ENCODE results near the gene CAPN1.

CAPN1 gene

DNA sequence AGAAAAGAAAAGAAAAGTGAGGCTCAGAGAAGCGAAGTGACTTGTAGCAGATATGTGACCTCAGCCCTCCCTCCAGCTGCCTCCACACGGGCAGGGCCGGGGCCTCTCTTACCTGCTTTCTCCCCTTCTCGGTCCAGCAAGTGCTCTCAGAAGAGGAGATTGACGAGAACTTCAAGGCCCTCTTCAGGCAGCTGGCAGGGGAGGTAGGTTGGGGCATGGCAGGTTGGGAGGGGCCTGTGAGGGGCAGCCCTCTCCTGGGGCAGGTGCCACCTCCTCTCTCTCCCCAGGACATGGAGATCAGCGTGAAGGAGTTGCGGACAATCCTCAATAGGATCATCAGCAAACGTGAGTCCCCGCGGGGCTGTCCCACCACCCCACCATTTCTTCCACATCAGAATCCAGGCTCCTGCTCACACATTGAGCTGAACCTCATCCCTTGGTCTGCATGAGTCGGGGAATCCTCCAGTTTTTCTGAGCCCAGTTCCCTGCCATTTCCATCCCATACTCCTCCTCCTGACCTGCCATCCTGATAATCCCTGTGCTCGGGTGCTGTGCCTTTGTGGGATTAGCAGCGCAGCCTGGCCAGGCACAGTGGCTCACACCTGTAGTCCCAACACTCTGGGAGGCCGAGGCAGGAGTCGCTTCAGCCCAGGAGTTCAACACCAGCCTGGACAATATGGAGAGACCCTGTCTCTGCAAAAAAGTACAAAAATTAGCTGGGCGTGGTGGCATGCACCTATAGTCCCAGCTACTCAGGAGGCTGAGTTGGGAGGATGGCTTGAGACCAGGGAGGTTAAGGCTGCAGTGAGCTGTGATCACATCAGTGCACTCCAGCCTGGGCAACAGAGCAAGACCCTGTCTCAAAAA is 26.4 kb downstream of the CAPN1 start:
- Histone ChIP-seq H3K36me3 (no peaks in the 10 kb centered on the region), H3K9me3 (no peaks in the 10 kb centered on the region), H3K4me1 (no peaks in the 10 kb centered on the region), H3K27me3 (no peaks in the 10 kb centered on the region), H3K4me3 (ENCODE audit: low read depth, low read length) (no peak overlapping the region)
- TF ChIP-seq, protein P1, sequence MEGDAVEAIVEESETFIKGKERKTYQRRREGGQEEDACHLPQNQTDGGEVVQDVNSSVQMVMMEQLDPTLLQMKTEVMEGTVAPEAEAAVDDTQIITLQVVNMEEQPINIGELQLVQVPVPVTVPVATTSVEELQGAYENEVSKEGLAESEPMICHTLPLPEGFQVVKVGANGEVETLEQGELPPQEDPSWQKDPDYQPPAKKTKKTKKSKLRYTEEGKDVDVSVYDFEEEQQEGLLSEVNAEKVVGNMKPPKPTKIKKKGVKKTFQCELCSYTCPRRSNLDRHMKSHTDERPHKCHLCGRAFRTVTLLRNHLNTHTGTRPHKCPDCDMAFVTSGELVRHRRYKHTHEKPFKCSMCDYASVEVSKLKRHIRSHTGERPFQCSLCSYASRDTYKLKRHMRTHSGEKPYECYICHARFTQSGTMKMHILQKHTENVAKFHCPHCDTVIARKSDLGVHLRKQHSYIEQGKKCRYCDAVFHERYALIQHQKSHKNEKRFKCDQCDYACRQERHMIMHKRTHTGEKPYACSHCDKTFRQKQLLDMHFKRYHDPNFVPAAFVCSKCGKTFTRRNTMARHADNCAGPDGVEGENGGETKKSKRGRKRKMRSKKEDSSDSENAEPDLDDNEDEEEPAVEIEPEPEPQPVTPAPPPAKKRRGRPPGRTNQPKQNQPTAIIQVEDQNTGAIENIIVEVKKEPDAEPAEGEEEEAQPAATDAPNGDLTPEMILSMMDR (IDR thresholded peaks at IDR 0.05; ENCODE audit: low read depth, low read length) = no peak
- DNase-seq = no peak

- H3K27me3 ChIP-seq = no peaks in the 10 kb centered on the region
- no peaks in the 10 kb centered on the region for H3K4me1 ChIP-seq
- DNase-seq = no peak
- H3K4me3 ChIP-seq (ENCODE audit: low read depth, low read length) = no peak overlapping the region
- TF ChIP-seq, protein P1 (IDR thresholded peaks at IDR 0.05; ENCODE audit: low read depth, low read length) = no peak
- no peaks in the 10 kb centered on the region for H3K9me3 ChIP-seq
- no peaks in the 10 kb centered on the region for H3K36me3 ChIP-seq
Observed at GRCh38 chr11:65208785-65209710, 27.3 kb downstream of the CAPN1 start.

DNA sequence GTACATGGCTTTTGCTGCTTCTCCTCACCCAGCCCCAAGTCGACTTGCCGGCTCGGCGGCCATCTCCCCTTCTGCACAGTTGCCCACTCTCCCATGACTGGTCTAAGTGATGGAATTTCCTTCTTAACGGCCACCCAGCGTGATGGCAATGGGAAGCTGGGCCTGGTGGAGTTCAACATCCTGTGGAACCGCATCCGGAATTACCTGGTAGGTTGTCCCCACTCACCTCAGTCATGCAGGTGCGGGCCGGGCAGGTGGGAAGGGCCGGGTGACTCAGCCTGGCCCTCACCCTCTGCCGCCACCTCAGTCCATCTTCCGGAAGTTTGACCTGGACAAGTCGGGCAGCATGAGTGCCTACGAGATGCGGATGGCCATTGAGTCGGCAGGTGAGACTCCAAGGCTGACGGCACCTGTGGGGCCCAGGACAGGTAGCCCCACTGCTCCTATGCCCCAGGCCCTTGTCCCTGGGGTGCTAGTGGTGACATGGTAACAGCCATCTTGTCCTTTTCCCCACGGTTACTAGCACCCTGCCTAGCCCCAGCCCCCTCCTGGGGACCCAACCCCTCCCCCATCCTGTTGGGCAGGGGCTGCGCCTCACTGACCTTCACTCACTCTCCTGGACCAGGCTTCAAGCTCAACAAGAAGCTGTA is 28.1 kb downstream of the CAPN1 start:
- Histone ChIP-seq H3K27me3 (no peaks in the 10 kb centered on the region), H3K36me3 (no peaks in the 10 kb centered on the region), H3K9me3 (no peaks in the 10 kb centered on the region), H3K4me3 (ENCODE audit: low read depth, low read length) (no peak overlapping the region), H3K4me1 (no peaks in the 10 kb centered on the region)
- TF ChIP-seq, protein P1 (IDR thresholded peaks at IDR 0.05; ENCODE audit: low read depth, low read length) = no peak
- DNase-seq = no peak

DNA sequence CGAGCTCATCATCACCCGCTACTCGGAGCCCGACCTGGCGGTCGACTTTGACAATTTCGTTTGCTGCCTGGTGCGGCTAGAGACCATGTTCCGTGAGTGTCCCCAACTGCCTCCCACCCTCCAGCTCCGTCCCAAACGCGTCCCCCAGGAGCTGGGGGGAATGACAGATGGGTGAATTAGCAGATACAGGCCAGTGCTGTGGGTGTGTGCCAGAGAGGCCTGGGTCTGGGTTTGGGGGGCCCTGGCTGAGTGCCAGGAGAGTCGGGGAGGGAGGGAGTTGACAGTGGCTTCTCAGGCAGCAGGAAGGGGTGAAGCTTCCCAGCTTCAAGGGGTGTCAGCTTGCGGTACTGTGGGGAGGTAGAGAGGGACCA is 28.6 kb downstream of the CAPN1 start:
- no peak for DNase-seq
- H3K27me3 ChIP-seq = no peaks in the 10 kb centered on the region
- no peaks in the 10 kb centered on the region for H3K9me3 ChIP-seq
- no peak overlapping the region for H3K4me3 ChIP-seq (ENCODE audit: low read depth, low read length)
- H3K36me3 ChIP-seq = no peaks in the 10 kb centered on the region
- no peaks in the 10 kb centered on the region for H3K4me1 ChIP-seq
- TF ChIP-seq, protein P1 (IDR thresholded peaks at IDR 0.05; ENCODE audit: low read depth, low read length) = no peak

DNA sequence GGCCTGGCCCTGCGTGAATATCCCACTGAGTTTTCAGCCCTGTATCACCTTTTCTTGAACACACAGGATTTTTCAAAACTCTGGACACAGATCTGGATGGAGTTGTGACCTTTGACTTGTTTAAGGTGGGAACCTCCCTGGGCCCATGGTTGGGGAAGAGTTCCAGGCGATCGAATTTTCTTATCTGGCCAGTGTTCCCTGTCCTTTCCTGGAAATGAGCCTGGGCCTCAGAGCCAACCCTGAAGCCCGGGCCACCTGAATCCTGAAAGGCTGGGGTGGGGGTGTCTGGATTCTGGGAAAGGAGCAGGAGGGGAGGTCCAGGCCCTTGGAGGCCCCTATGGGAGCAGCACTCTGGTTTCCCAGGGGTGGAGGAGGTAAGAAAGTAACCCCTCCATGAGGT is 29.0 kb downstream of the CAPN1 start:
- TF ChIP-seq, protein P1 (IDR thresholded peaks at IDR 0.05; ENCODE audit: low read depth, low read length) = no peak
- DNase-seq = no peak
- no peak overlapping the region for H3K4me3 ChIP-seq (ENCODE audit: low read depth, low read length)
- H3K27me3 ChIP-seq = no peaks in the 10 kb centered on the region
- H3K9me3 ChIP-seq = no peaks in the 10 kb centered on the region
- no peaks in the 10 kb centered on the region for H3K36me3 ChIP-seq
- no peaks in the 10 kb centered on the region for H3K4me1 ChIP-seq
